Glutamatergic neuron (in vitro differentiated cells): ENCODE data around the gene DHODH. TPM values are rescaled to one million over a fixed set of nuclear protein-coding genes. Genes with fewer than 3 reads are reported as not detected.
"Not testable (repeated sequence)": the region's sequence is repeated elsewhere in the genome, so short reads cannot be mapped to it uniquely, and the experiment has no call there.

ENCODE experiments used
- DNase-seq: peaks from one replicate; pipeline ENCODE4 v3.0.0; 2022
- H3K27ac Mint-ChIP-seq: one replicate; pipeline ENCODE4 v1.8.0; 2020; ENCODE audit warnings: mild to moderate bottlenecking, mixed read lengths, inconsistent platforms; ENCODE audit not compliant: unreplicated experiment
- H3K27me3 Mint-ChIP-seq: one replicate; pipeline ENCODE4 v1.8.0; 2020; ENCODE audit warnings: mild to moderate bottlenecking, moderate library complexity, mixed read lengths, inconsistent platforms; ENCODE audit not compliant: unreplicated experiment
- H3K36me3 Mint-ChIP-seq: one replicate; pipeline ENCODE4 v1.8.0; 2020; ENCODE audit warnings: mild to moderate bottlenecking, mixed read lengths, inconsistent platforms; ENCODE audit not compliant: unreplicated experiment
- H3K4me1 Mint-ChIP-seq: one replicate; pipeline ENCODE4 v1.8.0; 2020; ENCODE audit warnings: mild to moderate bottlenecking, low read depth, mixed read lengths, inconsistent platforms; ENCODE audit not compliant: unreplicated experiment
- H3K4me3 Mint-ChIP-seq: one replicate; pipeline ENCODE4 v1.8.0; 2020; ENCODE audit warnings: mild to moderate bottlenecking, mixed read lengths, inconsistent platforms; ENCODE audit not compliant: unreplicated experiment
- H3K9me3 Mint-ChIP-seq: one replicate; pipeline ENCODE4 v1.8.0; 2020; ENCODE audit warnings: mild to moderate bottlenecking, moderate library complexity, mixed read lengths, inconsistent platforms; ENCODE audit not compliant: unreplicated experiment
- CTCF ChIP-seq: fragments of 200-600 bp; sonication (generic); IDR thresholded peaks from one replicate; pipeline ENCODE4 v1.5.0; 2021; ENCODE audit not compliant: partially characterized antibody, unreplicated experiment
- total RNA-seq: library from RNA; stranded (reverse); fragmentation: NEBNext Ultra II Directional; extraction: Animal tissue kit (Norgen Biotek cat#: 25700); gene quantifications from one replicate; pipeline ENCODE4 v1.2.1, GENCODE V29; 2021; ENCODE audit not compliant: unreplicated experiment

DHODH gene
- total RNA-seq, 1 donor from 2014 or later, result 9.1 TPM

- Mint-ChIP-seq H3K27ac (no peak overlapping the region), H3K27me3 (no peaks in the 10 kb centered on the region), H3K4me3 (no peak overlapping the region), H3K36me3 (no peaks in the 10 kb centered on the region), H3K4me1 (peaks cover 3% of the 10 kb centered on the region), H3K9me3 (peaks cover 2% of the 10 kb centered on the region)
- no peak for DNase-seq
- no peak for TF ChIP-seq CTCF
These were observed 64.2 kb downstream of the DHODH start for GRCh38 chr16:72072514-72073342.

- DNase-seq, result no peak
- peaks cover 3% of the 10 kb centered on the region for H3K4me1 Mint-ChIP-seq
- H3K4me3 Mint-ChIP-seq, result no peak overlapping the region
- no peak for TF ChIP-seq CTCF
- H3K27ac Mint-ChIP-seq, result no peak overlapping the region
- no peaks in the 10 kb centered on the region for H3K27me3 Mint-ChIP-seq
- H3K36me3 Mint-ChIP-seq, result no peaks in the 10 kb centered on the region
- H3K9me3 Mint-ChIP-seq, result peaks cover 2% of the 10 kb centered on the region
These were observed 65.2 kb downstream of the DHODH start for GRCh38 chr16:72073560-72074230.

GRCh38 chr16:72075067-72075466 is 66.5 kb downstream of the DHODH start:
- DNase-seq, H3K27ac Mint-ChIP-seq, H3K9me3 Mint-ChIP-seq, H3K27me3 Mint-ChIP-seq, H3K4me3 Mint-ChIP-seq, H3K4me1 Mint-ChIP-seq, H3K36me3 Mint-ChIP-seq: not testable (repeated sequence)

Other genes starting within 250 kb of the DHODH start
- gene AP1G1, start 199.9 kb upstream of the DHODH start, total RNA-seq, result 104 TPM
- gene ATXN1L, start 162.8 kb upstream of the DHODH start, total RNA-seq, result 27.6 TPM
- gene ZNF821, start 124.6 kb upstream of the DHODH start, total RNA-seq, result 40.9 TPM
- gene IST1, start 113.2 kb upstream of the DHODH start, total RNA-seq, result 271 TPM
- gene PKD1L3, start 8.3 kb upstream of the DHODH start, total RNA-seq, result not detected
- gene HP, start 45.8 kb downstream of the DHODH start, total RNA-seq, result not detected
- not detected for gene HPR, start 54.5 kb downstream of the DHODH start, total RNA-seq
- gene TXNL4B, start 84.9 kb downstream of the DHODH start, total RNA-seq, result 7.1 TPM
- 86.5 TPM for gene DHX38, start 85.1 kb downstream of the DHODH start, total RNA-seq
- 13.1 TPM for gene PMFBP1, start 163.4 kb downstream of the DHODH start, total RNA-seq